Stimulated activated CD4-positive, alpha-beta T cell treated with anti-CD3 and anti-CD28 coated beads, Interleukin-12 subunit alpha, Interleukin-12 subunit beta, amount 100 ng/mL, for 4 hours (primary cell): ENCODE measurements around the gene COL4A5.

Experiments used
- DNase-seq: peaks from one replicate; pipeline ENCODE4 v3.0.0-alpha.2; 2020

COL4A5 gene

DNA sequence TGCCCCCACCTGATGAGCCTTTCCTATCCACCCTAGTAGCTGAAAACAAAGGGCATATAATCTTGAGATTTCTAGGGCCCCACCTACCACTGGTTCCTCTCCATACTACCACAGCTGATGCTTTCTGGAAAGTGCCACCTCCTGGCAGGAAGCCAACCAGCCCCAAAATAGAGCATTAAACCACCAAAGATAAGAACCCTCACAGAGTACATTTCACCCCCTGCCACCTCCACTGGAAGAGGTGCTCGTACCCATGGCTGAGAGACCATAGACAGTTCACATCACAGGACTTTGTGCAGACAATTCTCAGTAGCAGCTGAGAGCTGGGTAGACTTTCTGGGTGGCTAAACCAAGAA lies 202.6 kb downstream of the COL4A5 start:
- DNase-seq, result no peak

DNA sequence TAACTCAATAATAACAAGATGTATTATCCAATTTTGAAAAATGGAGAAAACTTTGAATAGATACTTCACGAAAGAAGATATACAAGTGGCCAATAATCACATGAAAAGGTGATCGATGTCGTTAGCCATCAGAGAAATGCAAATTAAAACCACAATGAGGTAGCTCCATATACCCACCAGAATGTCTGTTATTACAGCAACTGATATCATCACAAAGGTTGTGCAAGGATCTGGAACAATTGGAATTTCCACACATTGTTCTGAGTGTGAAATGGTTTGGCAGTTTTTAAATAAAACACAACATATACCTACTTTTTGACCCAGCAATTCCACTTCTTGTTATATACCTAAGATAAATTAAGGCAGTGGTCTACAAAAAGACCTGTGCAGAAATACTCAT lies 225.1 kb downstream of the COL4A5 start:
- no peak for DNase-seq

DNA sequence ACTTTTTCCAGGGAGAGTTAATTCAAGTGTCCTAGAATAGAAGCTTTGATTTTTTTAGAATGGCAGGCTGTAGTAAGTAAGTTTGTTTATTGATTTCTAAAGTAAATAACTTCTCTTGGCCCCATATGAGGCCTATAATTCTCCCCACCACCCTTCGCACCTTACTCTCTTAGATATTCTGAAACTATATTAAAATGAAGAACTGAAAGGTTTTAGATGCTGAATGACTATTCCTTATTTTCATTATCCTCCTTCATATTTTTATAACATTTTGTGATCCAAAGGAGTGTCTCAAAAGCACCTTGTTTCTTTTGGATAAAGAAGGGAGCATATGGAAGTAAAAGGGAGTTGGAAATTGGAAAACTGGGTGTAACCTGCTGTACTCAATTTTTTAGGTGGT lies 226.5 kb downstream of the COL4A5 start:
- no peak for DNase-seq

- no peak for DNase-seq
Measured at GRCh38 chrX:108671526-108671925, 231.9 kb downstream of the COL4A5 start.

DNA sequence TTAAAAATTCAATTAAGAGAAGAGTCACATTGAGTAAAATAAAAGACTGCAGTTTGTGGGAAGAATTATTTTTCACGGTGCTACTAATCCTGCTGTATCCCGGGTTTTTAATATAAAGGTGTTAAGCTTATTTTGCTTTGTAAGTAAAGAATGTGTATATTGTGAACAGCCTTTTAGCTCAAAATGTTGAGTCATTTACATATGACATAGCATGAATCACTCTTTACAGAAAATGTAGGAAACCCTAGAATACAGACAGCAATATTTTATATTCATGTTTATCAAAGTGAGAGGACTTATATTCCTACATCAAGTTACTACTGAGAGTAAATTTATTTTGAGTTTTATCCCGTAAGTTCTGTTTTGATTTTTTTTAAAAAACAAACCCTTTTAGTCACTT lies 257.1 kb downstream of the COL4A5 start:
- DNase-seq, result no peak

- no peak for DNase-seq
Measured at GRCh38 chrX:108699368-108699767, 259.7 kb downstream of the COL4A5 start.

- no peak for DNase-seq
Measured at GRCh38 chrX:108701633-108702032, 262.0 kb downstream of the COL4A5 start.

- DNase-seq, result no peak
Measured at GRCh38 chrX:108702530-108702929, 262.9 kb downstream of the COL4A5 start.

GRCh38 chrX:108704839-108705238 lies 265.2 kb downstream of the COL4A5 start:
- DNase-seq, result no peak

DNA sequence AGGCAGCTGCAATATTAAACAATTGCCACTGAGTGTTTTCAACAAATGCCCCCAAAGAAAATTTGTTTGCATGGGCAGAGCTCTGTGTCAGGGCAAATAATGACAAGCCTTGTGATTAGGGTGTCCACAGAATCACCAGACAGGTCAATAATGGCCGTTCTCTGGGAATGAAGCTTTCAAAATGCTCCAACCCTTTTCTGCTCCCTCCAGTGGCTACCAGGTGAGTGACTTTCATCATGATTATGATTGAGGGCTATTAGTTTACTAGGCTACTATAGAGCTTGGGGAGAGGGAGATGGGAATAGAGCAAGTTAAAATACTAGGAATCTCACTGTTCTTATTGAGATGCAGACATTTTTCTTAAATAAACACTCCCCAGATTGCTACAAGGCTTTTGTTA lies 273.2 kb downstream of the COL4A5 start:
- DNase-seq, result no peak

GRCh38 chrX:108722561-108722960 lies 282.9 kb downstream of the COL4A5 start:
- DNase-seq, result no peak

- DNase-seq, result no peak
Measured at GRCh38 chrX:108726748-108727147, 287.1 kb downstream of the COL4A5 start.

- DNase-seq, result no peak
Measured at GRCh38 chrX:108731153-108731552, 291.5 kb downstream of the COL4A5 start.

- DNase-seq, result no peak
Measured at GRCh38 chrX:108732630-108733321, 293.1 kb downstream of the COL4A5 start.

- DNase-seq, result no peak
Measured at GRCh38 chrX:108734426-108734825, 294.8 kb downstream of the COL4A5 start.

- DNase-seq, result no peak
Measured at GRCh38 chrX:108735091-108735678, 295.5 kb downstream of the COL4A5 start.

DNA sequence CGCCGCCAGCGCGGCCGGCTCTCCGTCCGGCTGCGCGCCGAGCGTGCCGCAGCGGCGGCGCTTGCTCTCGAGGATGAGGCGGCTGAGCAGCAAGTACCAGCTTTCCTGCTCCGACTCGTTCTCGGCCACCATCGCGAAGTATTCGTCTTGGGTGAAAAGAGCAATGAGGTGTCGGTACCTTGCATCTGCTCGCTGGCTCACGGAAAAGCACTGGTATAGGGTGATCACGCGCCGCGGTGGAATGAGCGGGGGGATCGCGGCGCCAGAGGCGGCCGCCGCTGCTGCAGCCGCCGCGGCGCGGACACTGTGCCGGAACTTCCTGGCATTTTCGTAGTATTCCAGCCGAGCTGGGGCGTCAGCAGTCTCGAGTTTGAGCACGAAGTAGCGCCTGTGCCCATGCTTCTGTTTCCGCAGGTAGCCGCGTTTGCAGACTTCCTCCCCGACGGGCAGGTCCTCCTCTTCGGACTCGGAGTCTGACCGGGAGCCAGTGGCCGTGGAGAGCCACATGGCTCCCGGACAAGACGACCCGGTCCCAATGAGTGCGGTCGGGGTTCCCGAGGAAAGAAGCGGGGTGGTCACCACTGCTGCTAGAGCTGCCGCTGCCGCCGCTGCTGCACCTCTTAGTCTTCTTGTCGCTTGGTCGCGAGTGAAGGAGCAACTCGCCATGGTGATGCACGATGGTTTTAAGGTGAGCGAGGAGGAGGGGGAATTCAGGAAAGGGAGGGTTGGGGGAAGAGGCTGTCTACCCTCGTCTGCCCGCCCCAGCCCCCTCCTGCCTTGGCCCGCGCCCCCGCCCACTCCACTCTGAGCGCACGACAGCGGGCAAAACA lies 296.3 kb downstream of the COL4A5 start:
- no peak for DNase-seq

GRCh38 chrX:108736509-108737479 lies 297.2 kb downstream of the COL4A5 start, which contains the start of gene IRS4:
IRS4 (minus strand) TSS chrX:108736563.
- no peak for DNase-seq

- DNase-seq, result no peak
Measured at GRCh38 chrX:108737754-108738153, 298.1 kb downstream of the COL4A5 start.

DNA sequence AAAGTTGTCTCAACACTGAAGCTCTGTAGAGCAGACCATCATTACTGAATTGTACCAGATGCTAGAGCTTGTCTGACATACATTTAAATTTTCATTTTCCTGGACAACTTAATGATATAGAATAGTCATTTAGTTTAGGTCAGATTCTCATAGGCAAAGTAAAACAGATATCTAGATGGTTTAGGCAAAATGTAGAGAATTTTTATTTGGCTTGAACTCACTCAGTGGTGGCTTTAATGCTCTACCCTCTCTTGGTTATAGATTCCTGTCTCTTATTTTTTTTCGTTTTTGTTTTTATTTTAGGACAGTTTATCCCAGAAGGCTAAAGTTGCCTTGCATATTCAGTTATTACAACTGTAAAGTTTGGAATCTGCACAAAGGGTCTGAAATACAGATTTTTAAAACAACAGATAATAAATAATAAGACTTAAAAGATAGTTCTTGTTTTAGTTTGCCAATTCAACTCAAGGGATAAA lies 300.7 kb downstream of the COL4A5 start:
- DNase-seq, result no peak
